Endodermal cell (in vitro differentiated cells): Measurements from ENCODE around the gene KCTD11. TPM values are rescaled to one million over a fixed set of nuclear protein-coding genes. Genes with fewer than 3 reads are reported as not detected.

Experiments used
- DNase-seq: peaks from one replicate; pipeline ENCODE4 v3.0.0-alpha.2; 2017
- H3K27ac ChIP-seq: 2 replicates; pipeline ENCODE4 v1.5.1; 2013; ENCODE audit warnings: mild to moderate bottlenecking, low read depth, low read length, moderate library complexity
- H3K27me3 ChIP-seq: 2 replicates; pipeline ENCODE4 v1.6.1; 2013; ENCODE audit warnings: mild to moderate bottlenecking, low read length, moderate library complexity; ENCODE audit not compliant: insufficient read depth, control insufficient read depth, poor library complexity, severe bottlenecking
- H3K36me3 ChIP-seq: 2 replicates; pipeline ENCODE4 v1.7.0; 2013; ENCODE audit warnings: mild to moderate bottlenecking, low read length, moderate library complexity; ENCODE audit not compliant: control insufficient read depth, insufficient read depth
- H3K4me1 ChIP-seq: one replicate; pipeline ENCODE4 v1.7.0; 2013; ENCODE audit warnings: low read length; ENCODE audit not compliant: control insufficient read depth, insufficient read depth
- H3K4me3 ChIP-seq: 2 replicates; pipeline ENCODE4 v1.5.1; 2013; ENCODE audit warnings: mild to moderate bottlenecking, low read length, moderate library complexity
- H3K9ac ChIP-seq: 2 replicates; pipeline ENCODE4 v1.6.1; 2013; ENCODE audit warnings: mild to moderate bottlenecking, low read length, moderate library complexity; ENCODE audit not compliant: poor library complexity, severe bottlenecking; ENCODE audit errors: extremely low read depth
- H3K9me3 ChIP-seq: 2 replicates; pipeline ENCODE4 v1.6.1; 2013; ENCODE audit warnings: mild to moderate bottlenecking, low read length, moderate library complexity; ENCODE audit not compliant: control insufficient read depth
- H3K27ac Mint-ChIP-seq: 2 replicates; pipeline ENCODE4 v1.8.0; 2020; ENCODE audit warnings: mixed read lengths
- H3K27me3 Mint-ChIP-seq: 2 replicates; pipeline ENCODE4 v1.8.0; 2021; ENCODE audit warnings: mild to moderate bottlenecking, mixed read lengths; ENCODE audit not compliant: insufficient read depth
- H3K36me3 Mint-ChIP-seq: 2 replicates; pipeline ENCODE4 v1.8.0; 2020; ENCODE audit warnings: low read depth, mixed read lengths
- H3K4me1 Mint-ChIP-seq: 2 replicates; pipeline ENCODE4 v1.8.0; 2020; ENCODE audit warnings: mixed read lengths
- H3K4me3 Mint-ChIP-seq: 2 replicates; pipeline ENCODE4 v1.8.0; 2020; ENCODE audit warnings: mild to moderate bottlenecking, moderate library complexity, mixed read lengths
- H3K9me3 Mint-ChIP-seq: 2 replicates; pipeline ENCODE4 v1.8.0; 2020; ENCODE audit warnings: mild to moderate bottlenecking, mixed read lengths
- CTCF ChIP-seq: fragments of 200-600 bp; sonication (generic); conservative IDR thresholded peaks from 2 replicates; pipeline ENCODE4 v1.5.0; 2021; ENCODE audit warnings: antibody characterized with exemption, mild to moderate bottlenecking
- WGBS, 2 experiments: methylation state at CpG; one replicate each; pipeline versions ENCODE4 v1.1.5 to v1.1.7; 2013; ENCODE audit warnings: missing lambda C conversion rate in 2 of 2, mixed read lengths in 1 of 2; ENCODE audit not compliant: insufficient coverage in 1 of 2, insufficient read length in 1 of 2; 5-methylcytosine and 5-hydroxymethylcytosine counted together
- total RNA-seq, 2 donors: library from RNA; stranded (reverse); fragmentation: NEBNext Ultra II Directional in 1 of 2; extraction: Animal tissue kit (Norgen Biotek cat#: 25700) in 1 of 2; gene quantifications; 2 replicates in 1 of 2; 3 replicates in 1 of 2; pipeline ENCODE4 v1.2.1, GENCODE V29; 2021

Gene KCTD11
- total RNA-seq, 2 donors from 2014 or later = 7.1 to 8.4 TPM

DNA sequence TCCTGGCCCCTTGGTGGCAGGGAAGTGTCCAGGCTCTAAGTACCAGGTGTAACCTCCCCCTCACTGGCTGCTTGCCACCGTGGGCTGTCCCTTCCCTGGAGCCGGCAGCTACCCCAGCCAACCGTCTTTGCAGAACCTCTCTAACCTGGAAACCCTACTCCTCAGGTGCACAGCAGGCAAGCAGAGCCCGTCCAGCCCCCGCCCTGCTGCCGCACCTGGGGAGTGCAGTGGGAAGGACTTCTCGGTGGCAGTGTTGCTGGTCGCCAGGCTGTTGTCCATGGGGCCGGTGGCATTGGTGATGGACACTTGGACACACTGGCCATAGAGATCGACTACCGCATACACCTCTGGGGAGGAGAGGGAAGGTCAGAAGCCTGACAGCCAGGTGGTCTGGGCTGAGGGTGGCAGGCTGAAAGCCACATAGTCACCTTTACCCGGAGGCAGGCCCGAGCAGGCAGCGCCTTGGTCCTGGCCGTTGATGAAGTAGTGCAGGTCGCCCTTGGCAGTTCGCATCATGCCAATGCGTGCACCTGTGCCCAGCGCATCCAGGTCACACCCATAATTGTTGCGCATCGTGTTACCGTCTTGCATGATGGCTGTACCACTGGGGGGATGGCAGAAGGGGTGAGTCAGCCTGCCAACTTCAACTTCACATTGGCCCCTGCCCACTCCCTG, 29.3 kb upstream of the KCTD11 start:
- 93 to 95% methylated on average over 18 to 22 of the region's 22 CpGs for WGBS, 2 experiments
- no peaks in the 10 kb centered on the region for H3K9me3 Mint-ChIP-seq
- Histone ChIP-seq H3K27ac (no peak overlapping the region), H3K4me1 (no peaks in the 10 kb centered on the region), H3K4me3 (no peak overlapping the region), H3K9ac (no peak overlapping the region), H3K27me3 (no peaks in the 10 kb centered on the region), H3K9me3 (no peaks in the 10 kb centered on the region), H3K36me3 (peaks cover 60% of the 10 kb centered on the region)
- no peak overlapping the region for H3K4me3 Mint-ChIP-seq
- peaks cover 58% of the 10 kb centered on the region for H3K36me3 Mint-ChIP-seq
- no peaks in the 10 kb centered on the region for H3K27me3 Mint-ChIP-seq
- H3K27ac Mint-ChIP-seq = no peak overlapping the region
- no peaks in the 10 kb centered on the region for H3K4me1 Mint-ChIP-seq
- DNase-seq = no peak
- TF ChIP-seq CTCF = no peak

DNA sequence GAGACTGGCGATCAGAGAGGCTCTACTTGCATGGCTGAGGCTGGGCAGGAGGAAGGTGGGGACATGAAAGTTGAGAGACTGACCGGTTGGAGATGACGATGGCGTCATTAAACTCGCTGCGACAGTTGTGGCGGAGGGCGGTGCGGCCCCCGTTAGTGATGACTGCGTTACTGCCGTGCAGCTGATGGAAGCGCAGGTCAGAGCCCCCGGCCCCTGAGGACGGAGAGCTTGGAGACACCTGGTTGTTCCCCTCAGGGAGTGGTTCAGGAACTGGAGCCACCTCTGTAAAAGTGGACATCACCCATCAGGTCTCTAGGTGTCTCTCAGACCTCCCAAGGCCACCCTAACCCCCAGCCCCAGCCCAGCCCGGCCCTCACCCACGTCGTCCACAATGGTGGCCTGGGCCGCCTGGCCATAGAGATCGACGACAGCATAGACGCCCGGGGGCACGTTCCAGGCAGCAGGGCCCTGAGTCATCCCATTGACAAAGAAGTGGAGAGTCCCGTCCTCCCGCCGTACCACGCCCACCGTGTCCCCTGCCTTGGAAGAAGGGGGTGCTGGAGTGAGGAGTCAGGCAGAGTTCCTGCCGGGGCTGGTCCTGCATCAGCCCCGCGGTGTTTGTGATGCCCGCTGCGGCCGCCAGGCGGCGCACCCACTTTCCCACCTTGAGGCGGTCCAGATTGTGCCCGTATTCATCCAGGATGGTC, 28.1 kb upstream of the KCTD11 start:
- Mint-ChIP-seq H3K36me3 (peaks cover 48% of the 10 kb centered on the region), H3K4me3 (no peak overlapping the region)
- no peak overlapping the region for H3K9ac ChIP-seq

DNA sequence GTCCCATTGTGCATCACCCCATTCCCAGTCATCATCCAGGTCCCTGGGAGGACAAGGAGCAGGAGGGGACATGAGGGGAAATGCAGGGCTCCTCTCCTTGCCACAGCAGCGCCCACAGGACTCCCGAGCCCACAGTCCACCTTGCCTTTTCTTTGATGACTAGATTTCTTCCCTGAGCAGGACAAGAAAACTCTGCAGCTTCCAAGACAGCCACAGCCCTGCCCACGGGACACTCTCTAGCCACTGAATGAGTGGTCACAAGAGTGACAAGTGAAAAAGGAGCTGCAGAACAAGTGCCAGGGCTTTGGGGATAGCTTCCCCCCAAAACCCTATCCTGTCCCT, 27.6 kb upstream of the KCTD11 start:
- Histone ChIP-seq H3K4me3 (no peak overlapping the region), H3K9me3 (no peaks in the 10 kb centered on the region), H3K4me1 (no peaks in the 10 kb centered on the region), H3K27me3 (no peaks in the 10 kb centered on the region), H3K27ac (no peak overlapping the region), H3K9ac (no peak overlapping the region), H3K36me3 (peaks cover 48% of the 10 kb centered on the region)
- WGBS, 2 experiments = 89 to 92% methylated on average over 2 to 3 of the region's 3 CpGs
- H3K4me3 Mint-ChIP-seq = no peak overlapping the region
- no peak for TF ChIP-seq CTCF
- H3K27me3 Mint-ChIP-seq = no peaks in the 10 kb centered on the region
- DNase-seq = no peak
- peak overlapping the region; percentile 70 for H3K27ac Mint-ChIP-seq
- peaks cover 45% of the 10 kb centered on the region for H3K36me3 Mint-ChIP-seq
- peaks cover 10% of the 10 kb centered on the region for H3K4me1 Mint-ChIP-seq
- H3K9me3 Mint-ChIP-seq = no peaks in the 10 kb centered on the region

More for the DNA sequence above, 28.1 kb upstream of the KCTD11 start:
- Mint-ChIP-seq H3K27ac (peak overlapping the region; percentile 70), H3K27me3 (no peaks in the 10 kb centered on the region), H3K4me1 (peaks cover 10% of the 10 kb centered on the region), H3K9me3 (no peaks in the 10 kb centered on the region)
- Histone ChIP-seq H3K4me1 (no peaks in the 10 kb centered on the region), H3K4me3 (no peak overlapping the region), H3K36me3 (peaks cover 51% of the 10 kb centered on the region), H3K27me3 (no peaks in the 10 kb centered on the region), H3K27ac (no peak overlapping the region), H3K9me3 (no peaks in the 10 kb centered on the region)
- peak; percentile 97 for DNase-seq
- peak; percentile 94 for TF ChIP-seq CTCF
- WGBS, 2 experiments = 75 to 86% methylated on average over 20 to 39 of the region's 39 CpGs
